Measurements from ENCODE around the gene OR10G6.
"Not testable (repeated sequence)": the region's sequence is repeated elsewhere in the genome, so short reads cannot be mapped to it uniquely, and the experiment has no call there.

Gene OR10G6

GRCh38 chr11:123995119-123995518 is at the start of gene OR10G6:
TSS of gene OR10G6 (minus strand) at chr11:123995161. CDS start at chr11:123995161, 0 bp downstream.
- DNase-seq, result no peak

GRCh38 chr11:124043420-124043819 is 48.5 kb upstream of the OR10G6 start:
- no peak for DNase-seq

GRCh38 chr11:124041254-124041653 is 46.3 kb upstream of the OR10G6 start, which contains the start of gene OR10G7:
TSS of gene OR10G7 (minus strand) at chr11:124041325. CDS start at chr11:124039001, 2,324 bp downstream.
- DNase-seq, result no peak

GRCh38 chr11:124039557-124039956 is 44.6 kb upstream of the OR10G6 start:
- no peak for DNase-seq

GRCh38 chr11:124036666-124037065 is 41.7 kb upstream of the OR10G6 start:
- DNase-seq, result no peak

- no peak for DNase-seq
Observed at GRCh38 chr11:124026498-124026897, 31.5 kb upstream of the OR10G6 start, which contains the start of gene OR10G8. TSS of gene OR10G8 (plus strand) at chr11:124026798. CDS start at chr11:124029623, 2,825 bp downstream.

GRCh38 chr11:124015837-124016236 is 20.9 kb upstream of the OR10G6 start:
- not testable (repeated sequence) for DNase-seq

- DNase-seq, result no peak
Observed at GRCh38 chr11:124012697-124013096, 17.7 kb upstream of the OR10G6 start, which contains the start of gene OR10G4. TSS of gene OR10G4 (plus strand) at chr11:124012997. CDS start at chr11:124015575, 2,578 bp downstream.

- DNase-seq, result no peak
Observed at GRCh38 chr11:123979311-123979710, 15.7 kb downstream of the OR10G6 start.

GRCh38 chr11:123977731-123978347 is 17.1 kb downstream of the OR10G6 start, which contains the start of gene OR10S1:
TSS of gene OR10S1 (minus strand) at chr11:123977781. CDS start at chr11:123977664, 117 bp downstream.
- DNase-seq, result no peak

GRCh38 chr11:123976770-123977560 is 18.0 kb downstream of the OR10G6 start:
- DNase-seq, result no peak

- DNase-seq, result no peak
Observed at GRCh38 chr11:123973816-123974215, 21.1 kb downstream of the OR10G6 start.

- no peak for DNase-seq
Observed at GRCh38 chr11:123956752-123957151, 38.2 kb downstream of the OR10G6 start.

GRCh38 chr11:123945132-123945531 is 49.8 kb downstream of the OR10G6 start:
- no peak for DNase-seq

Data from activated CD4-positive, alpha-beta T cell treated with anti-CD3 and anti-CD28 coated beads, Interleukin-2, amount 50 U/mL, for 48 hours (primary cell).